Tibial nerve (tissue), 4 donors: ENCODE results near the gene KRTAP10-1. TPM values are rescaled to one million over a fixed set of nuclear protein-coding genes. Genes with fewer than 3 reads are reported as not detected.

ENCODE experiments used
- DNase-seq, 2 donors: peaks; one replicate each; pipeline ENCODE4 v3.0.0-alpha.2; 2019; ENCODE audit warnings: low spot score in 2 of 2
- H3K27ac ChIP-seq, 4 donors: fragments of 200-600 bp; sonication (generic) in 3 of 4; one replicate each; pipeline ENCODE4 v1.5.1; 2017 to 2019; ENCODE audit warnings: mild to moderate bottlenecking in 1 of 4
- H3K27me3 ChIP-seq, 2 donors: fragments of 200-600 bp; sonication (generic) in 1 of 2; one replicate each; pipeline versions ENCODE4 v1.5.1 to v1.6.0; 2017 to 2019
- H3K36me3 ChIP-seq, 3 donors: fragments of 200-600 bp; sonication (generic); one replicate each; pipeline ENCODE4 v1.5.1; 2018 to 2019
- H3K4me1 ChIP-seq, 4 donors: fragments of 200-600 bp; sonication (generic) in 3 of 4; one replicate each; pipeline ENCODE4 v1.5.1; 2017 to 2019
- H3K4me3 ChIP-seq, 4 donors: fragments of 200-600 bp; sonication (generic) in 3 of 4; one replicate each; pipeline ENCODE4 v1.5.1; 2017 to 2019; ENCODE audit warnings: mild to moderate bottlenecking in 1 of 4, moderate library complexity in 1 of 4
- H3K9me3 ChIP-seq, 4 donors: fragments of 200-600 bp; sonication (generic) in 3 of 4; one replicate each; pipeline ENCODE4 v1.5.1; 2017 to 2019
- CTCF ChIP-seq, 5 experiments: fragments of 200-600 bp in 3 of 5; fragments of 450-650 bp in 2 of 5; sonication (generic) in 3 of 5; IDR thresholded peaks; one replicate each; pipeline ENCODE4 v1.5.1; 2016 to 2019; ENCODE audit warnings: antibody characterized with exemption in 5 of 5, mild to moderate bottlenecking in 3 of 5, moderate library complexity in 2 of 5
- EP300 ChIP-seq, 2 donors: sonication (generic); formaldehyde crosslinking; IDR thresholded peaks; one replicate each; pipeline ENCODE4 v1.6.1; 2017; ENCODE audit warnings: antibody characterized with exemption in 2 of 2, mild to moderate bottlenecking in 1 of 2
- POLR2A ChIP-seq, 2 donors: fragments of 450-650 bp; IDR thresholded peaks; one replicate each; pipeline ENCODE4 v1.6.1; 2017; ENCODE audit warnings: antibody characterized with exemption in 2 of 2, mild to moderate bottlenecking in 2 of 2, moderate library complexity in 2 of 2
- WGBS, 2 donors: methylation state at CpG; one replicate each; pipeline ENCODE4 v1.1.5; 2018; 5-methylcytosine and 5-hydroxymethylcytosine counted together
- total RNA-seq, 4 donors: library from RNA; depleted of rRNA; stranded (reverse); fragments of >200 nt; gene quantifications; one replicate each; pipeline ENCODE4 v1.1.0, GENCODE V29; 2016

KRTAP10-1 gene
- total RNA-seq, 4 donors from 2014 or later = not detected

DNA sequence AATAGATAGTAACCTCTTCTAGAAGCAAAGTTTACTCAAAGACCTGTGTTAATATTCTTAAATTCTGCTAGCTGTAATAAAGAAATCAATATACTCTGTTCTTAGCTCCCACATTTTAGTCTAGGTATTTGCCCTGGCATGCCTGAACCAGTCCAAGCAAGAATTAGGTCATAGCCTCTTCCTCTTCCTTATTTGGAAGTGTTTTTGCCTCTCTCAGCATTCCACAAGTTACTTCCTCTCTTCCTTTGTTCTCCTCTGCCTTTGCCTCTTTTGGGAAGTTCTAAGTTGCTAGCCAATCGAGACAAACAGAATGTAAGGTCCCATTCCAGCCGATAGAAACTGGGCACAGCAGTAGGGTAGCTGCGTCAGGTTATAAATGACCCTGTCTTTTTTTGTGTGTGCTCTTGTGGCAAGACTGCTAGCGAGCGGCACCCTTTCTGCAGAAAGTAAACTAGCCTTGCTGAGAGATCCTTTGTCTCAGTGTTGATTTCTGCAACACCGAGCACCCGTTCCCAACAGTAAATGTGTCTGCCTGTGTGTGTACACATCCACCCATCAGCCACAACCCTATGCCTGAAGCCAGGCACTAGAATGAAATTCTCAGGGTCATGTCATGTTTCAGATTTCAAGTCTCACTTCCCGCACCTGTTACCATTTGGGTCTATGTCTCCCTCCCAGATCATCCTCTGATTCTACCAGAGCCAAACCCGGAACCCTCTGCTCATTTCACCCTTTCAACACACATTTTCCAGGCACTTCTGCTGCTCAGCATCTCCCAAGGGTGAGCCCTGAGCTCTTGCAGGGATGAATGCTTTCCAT lies 47.2 kb downstream of the KRTAP10-1 start:
- H3K36me3 ChIP-seq = no peaks in the 10 kb centered on the region
- H3K9me3 ChIP-seq = peaks cover 0 to 35% (median 2%) of the 10 kb centered on the region in 4 donors
- 84 to 89% methylated on average over 9 of the region's 9 CpGs for WGBS, 2 donors
- no peak overlapping the region for H3K27ac ChIP-seq
- H3K4me3 ChIP-seq = no peak overlapping the region
- no peak for DNase-seq
- H3K27me3 ChIP-seq = no peaks in the 10 kb centered on the region
- TF ChIP-seq EP300 (IDR thresholded peaks at IDR 0.05) = no peak
- no peak for TF ChIP-seq POLR2A (IDR thresholded peaks at IDR 0.05)
- H3K4me1 ChIP-seq = no peaks in the 10 kb centered on the region

- Histone ChIP-seq H3K27me3 (no peaks in the 10 kb centered on the region), H3K4me3 (no peak overlapping the region), H3K9me3 (peaks cover 0 to 37% (median 2%) of the 10 kb centered on the region in 4 donors), H3K36me3 (no peaks in the 10 kb centered on the region), H3K4me1 (no peaks in the 10 kb centered on the region), H3K27ac (no peak overlapping the region)
- no peak for TF ChIP-seq EP300 (IDR thresholded peaks at IDR 0.05)
- TF ChIP-seq CTCF (IDR thresholded peaks at IDR 0.05) = no peak
- TF ChIP-seq POLR2A (IDR thresholded peaks at IDR 0.05) = no peak
- no peak for DNase-seq
- WGBS, 2 donors = 67 to 73% methylated on average over 9 of the region's 9 CpGs
These were observed 49.2 kb downstream of the KRTAP10-1 start for GRCh38 chr21:44490816-44491215.

DNA sequence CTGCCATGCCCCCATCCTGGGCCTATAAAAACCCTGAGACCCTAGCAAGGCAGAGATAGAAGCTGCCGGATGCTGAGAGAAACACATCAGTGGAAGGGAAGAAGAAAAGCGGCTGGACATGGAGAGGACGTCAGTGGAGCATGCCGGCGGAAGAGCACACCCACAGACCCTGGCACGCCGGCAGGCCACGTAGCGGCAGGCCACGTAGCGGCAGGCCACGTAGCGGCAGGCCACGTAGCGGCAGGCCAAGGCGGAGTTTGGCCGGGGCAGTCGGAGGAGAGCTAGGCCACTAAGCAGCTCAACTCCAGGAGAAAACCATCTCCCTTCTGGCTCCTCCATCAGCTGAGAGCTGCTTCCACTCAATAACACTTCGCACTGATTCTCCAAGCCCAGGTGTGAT lies 49.6 kb downstream of the KRTAP10-1 start:
- no peak overlapping the region for H3K27ac ChIP-seq
- H3K36me3 ChIP-seq = no peaks in the 10 kb centered on the region
- H3K4me3 ChIP-seq = no peak overlapping the region
- H3K4me1 ChIP-seq = no peaks in the 10 kb centered on the region
- H3K9me3 ChIP-seq = peaks cover 0 to 37% (median 2%) of the 10 kb centered on the region in 4 donors
- WGBS, 2 donors = 94 to 95% methylated on average over 19 of the region's 19 CpGs
- TF ChIP-seq CTCF (IDR thresholded peaks at IDR 0.05) = no peak
- TF ChIP-seq EP300 (IDR thresholded peaks at IDR 0.05) = no peak
- TF ChIP-seq POLR2A (IDR thresholded peaks at IDR 0.05) = no peak
- H3K27me3 ChIP-seq = no peaks in the 10 kb centered on the region
- no peak for DNase-seq

DNA sequence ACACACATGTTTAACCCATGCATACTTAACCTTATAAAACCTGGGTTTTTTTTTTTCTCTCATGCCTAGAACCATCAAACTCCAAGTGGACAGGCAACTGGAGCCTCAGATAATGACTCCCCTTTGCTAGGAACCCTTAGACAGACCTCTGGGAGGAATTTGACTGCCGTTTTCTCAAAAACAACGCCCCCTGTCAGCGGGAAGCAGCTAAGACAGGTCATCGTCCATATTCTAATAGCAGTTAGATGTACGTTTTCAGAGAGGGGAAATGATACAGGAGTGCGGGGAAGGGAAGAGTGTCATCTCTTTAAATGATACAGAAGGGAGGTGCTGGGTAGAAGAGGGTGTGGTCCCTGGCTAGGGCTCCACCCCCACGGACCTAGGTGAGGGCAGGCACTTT lies 50.0 kb downstream of the KRTAP10-1 start:
- H3K4me1 ChIP-seq = no peaks in the 10 kb centered on the region
- WGBS, 2 donors = 32 to 33% methylated on average over 7 of the region's 7 CpGs
- H3K27me3 ChIP-seq = no peaks in the 10 kb centered on the region
- no peak overlapping the region for H3K27ac ChIP-seq
- H3K36me3 ChIP-seq = no peaks in the 10 kb centered on the region
- TF ChIP-seq POLR2A (IDR thresholded peaks at IDR 0.05) (no peak), EP300 (IDR thresholded peaks at IDR 0.05) (no peak), CTCF (IDR thresholded peaks at IDR 0.05) (no peak)
- H3K9me3 ChIP-seq = peaks cover 0 to 37% (median 2%) of the 10 kb centered on the region in 4 donors
- no peak for DNase-seq
- H3K4me3 ChIP-seq = no peak overlapping the region

Other genes with a start within 250 kb of the KRTAP10-1 start
- gene PFKL, start 240.1 kb downstream of the KRTAP10-1 start, total RNA-seq = 100 to 1,000 TPM in 3 of 4 donors, 10 to 100 TPM in 1; 94.6 to 155 (median 141) TPM
- gene CFAP410, start 200.8 kb downstream of the KRTAP10-1 start, total RNA-seq = 10 to 100 TPM; 38.0 to 69.8 (median 61.2) TPM
- gene TRPM2, start 186.6 kb downstream of the KRTAP10-1 start, total RNA-seq = 10 to 100 TPM in 1 of 4 donors, 1 to 10 TPM in 3; 4.9 to 10.3 (median 7.8) TPM
- gene LRRC3, start 84.7 kb downstream of the KRTAP10-1 start, total RNA-seq = 1 to 10 TPM; 2.0 to 8.0 (median 3.8) TPM
- not detected for gene KRTAP10-2, start 11.3 kb upstream of the KRTAP10-1 start, total RNA-seq
- not detected for gene KRTAP10-3, start 18.6 kb upstream of the KRTAP10-1 start, total RNA-seq
- not detected for gene KRTAP10-4, start 33.5 kb upstream of the KRTAP10-1 start, total RNA-seq
- not detected for gene KRTAP10-5, start 40.4 kb upstream of the KRTAP10-1 start, total RNA-seq
- gene KRTAP10-6, start 52.3 kb upstream of the KRTAP10-1 start, total RNA-seq = not detected
- not detected for gene KRTAP10-7, start 60.4 kb upstream of the KRTAP10-1 start, total RNA-seq
- gene KRTAP10-8, start 71.9 kb upstream of the KRTAP10-1 start, total RNA-seq = not detected
- gene KRTAP10-9, start 86.9 kb upstream of the KRTAP10-1 start, total RNA-seq = not detected
- gene KRTAP10-10, start 97.2 kb upstream of the KRTAP10-1 start, total RNA-seq = not detected
- gene KRTAP10-11, start 106.2 kb upstream of the KRTAP10-1 start, total RNA-seq = not detected
- gene KRTAP12-4, start 114.5 kb upstream of the KRTAP10-1 start, total RNA-seq = not detected
- gene KRTAP12-3, start 117.7 kb upstream of the KRTAP10-1 start, total RNA-seq = not detected
- gene KRTAP12-2, start 126.7 kb upstream of the KRTAP10-1 start, total RNA-seq = not detected
- gene KRTAP12-1, start 142.0 kb upstream of the KRTAP10-1 start, total RNA-seq = not detected
- not detected for gene KRTAP10-12, start 157.0 kb upstream of the KRTAP10-1 start, total RNA-seq
- gene TSPEAR, start 171.4 kb upstream of the KRTAP10-1 start, total RNA-seq = not detected